HG02943 (cell line): Measurements from ENCODE around the gene DGKE.

Source experiments
- ATAC-seq: cut with Tn5 transposase; IDR thresholded peaks from one replicate; pipeline ENCODE4 v1.9.1; 2021; ENCODE audit warnings: mild to moderate bottlenecking, low read depth, moderate library complexity; ENCODE audit not compliant: unreplicated experiment

The DGKE gene

GRCh38 chr17:56833809-56834379, at the start of gene DGKE, which contains the start of gene C17orf67:
DGKE (plus strand) TSS chr17:56834151; CDS start chr17:56834796, 645 bp downstream.
C17orf67 (minus strand) TSS chr17:56833920; CDS start chr17:56815810, 18,110 bp downstream.
- ATAC-seq = peak; percentile 71

DNA sequence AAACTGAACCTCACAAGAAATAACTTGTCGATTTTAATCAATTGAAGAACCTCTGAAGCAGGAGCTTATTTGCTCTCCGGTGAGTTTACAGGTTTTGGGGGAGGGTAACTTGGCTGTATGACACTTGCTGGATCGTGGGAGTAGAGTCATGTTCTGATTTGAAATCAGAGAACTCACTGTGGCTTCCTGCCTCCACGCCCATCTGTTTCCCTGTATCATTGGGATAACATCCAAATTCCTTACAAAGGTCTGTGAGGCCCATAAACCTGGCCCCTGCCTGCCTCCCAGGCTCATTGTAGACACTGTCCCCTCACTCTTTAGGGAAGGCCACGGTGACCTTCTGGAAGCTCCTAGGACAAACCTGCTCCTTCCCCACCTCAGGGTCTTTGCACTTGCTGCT, 48.5 kb upstream of the DGKE start:
- no peak for ATAC-seq

DNA sequence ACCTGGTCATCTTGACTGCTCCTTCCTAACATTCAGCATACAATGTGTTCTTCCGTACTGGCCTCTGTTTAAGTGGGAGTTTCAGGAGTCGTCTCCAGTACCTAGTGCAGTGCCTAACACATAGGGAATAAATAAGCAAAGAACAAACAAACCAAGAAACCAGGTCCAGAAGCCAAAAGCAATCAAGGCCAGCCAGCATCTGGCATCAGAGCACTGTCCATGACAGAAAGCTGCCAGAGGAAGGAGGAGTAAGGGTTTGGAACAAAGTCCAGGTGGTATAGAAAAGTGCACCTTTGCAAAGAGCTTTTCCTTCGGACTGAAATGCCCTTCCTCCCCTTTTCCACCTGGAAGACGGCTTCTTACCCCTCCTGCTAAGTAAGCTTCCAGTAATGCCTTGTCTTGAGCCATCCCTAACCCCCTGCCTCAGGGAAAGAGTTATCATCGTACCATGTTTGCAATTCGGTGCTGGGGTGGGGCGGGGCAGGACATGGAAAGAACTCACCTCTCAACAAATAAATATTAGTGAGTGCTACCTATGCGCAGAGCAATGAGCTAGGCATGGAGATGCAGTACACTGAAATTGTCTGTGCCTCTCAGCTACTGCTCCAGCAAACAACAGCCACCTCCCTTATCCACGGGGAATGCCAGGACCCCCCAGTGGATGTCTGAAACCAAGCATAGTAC, 47.8 kb upstream of the DGKE start:
- ATAC-seq = no peak

DNA sequence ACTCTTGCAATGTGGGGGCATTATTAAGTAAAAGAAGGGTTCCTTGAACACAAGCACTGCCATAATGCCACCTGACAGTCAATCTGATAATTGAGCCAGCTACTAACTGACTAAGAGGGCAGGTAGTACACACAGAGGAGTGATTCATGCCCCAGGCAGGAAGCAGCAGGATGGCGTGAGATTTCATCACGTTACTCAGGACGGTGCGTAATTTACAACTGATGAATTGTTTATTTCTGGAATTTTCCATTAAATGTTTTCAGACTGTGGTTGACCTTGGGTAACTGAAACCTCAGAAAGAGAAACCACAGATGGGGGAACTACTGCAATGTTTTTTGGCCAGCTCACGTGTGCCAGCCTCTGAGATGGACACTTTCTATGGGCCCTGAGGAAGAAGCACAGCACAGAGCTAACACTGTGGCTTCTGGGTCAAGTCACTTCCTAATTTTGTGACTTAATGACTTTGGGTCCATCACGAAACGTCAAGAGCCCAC, 46.9 kb upstream of the DGKE start:
- peak; percentile 72 for ATAC-seq

GRCh38 chr17:56792267-56792666, 41.7 kb upstream of the DGKE start:
- ATAC-seq = no peak

DNA sequence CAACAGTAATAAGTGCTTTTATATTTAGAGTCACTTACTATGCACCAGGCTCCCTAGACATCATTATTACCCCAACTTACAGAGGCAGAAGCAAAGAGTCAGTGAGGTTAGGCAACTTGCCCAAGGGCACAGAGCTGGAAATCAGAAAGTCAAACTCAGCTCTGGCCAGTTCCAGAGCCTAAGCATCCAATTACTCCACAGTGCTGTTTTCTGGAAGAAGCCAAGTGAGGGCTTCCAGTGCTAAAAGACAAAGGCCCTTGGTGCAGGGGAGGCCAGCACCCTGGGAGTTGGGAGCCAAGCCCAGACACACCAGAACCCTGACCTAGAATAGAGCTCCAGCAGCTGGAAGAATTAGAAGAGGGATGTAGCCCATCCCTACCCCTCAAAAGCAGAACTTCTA, 40.4 kb upstream of the DGKE start:
- no peak for ATAC-seq

DNA sequence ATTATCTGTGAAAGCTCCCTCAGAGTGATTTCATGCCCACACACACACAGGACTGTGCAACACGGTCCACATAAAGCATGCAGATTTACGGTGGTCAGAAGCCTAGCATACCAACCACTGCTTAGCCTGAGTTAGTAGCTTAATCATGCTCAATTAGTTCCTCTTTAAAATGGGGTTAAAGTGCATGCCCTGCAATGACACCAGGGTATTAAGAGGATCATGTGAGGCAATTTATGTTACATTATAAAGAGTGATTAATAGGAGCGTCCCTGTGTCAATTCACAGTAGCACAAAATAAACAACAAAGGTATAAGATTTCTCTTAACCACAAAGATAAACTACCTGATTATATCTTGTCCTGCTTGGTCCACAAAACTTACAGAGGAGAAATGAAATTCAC, 40.0 kb upstream of the DGKE start:
- no peak for ATAC-seq

- no peak for ATAC-seq
Measured at GRCh38 chr17:56795221-56795865, 38.6 kb upstream of the DGKE start.

- ATAC-seq = no peak
Measured at GRCh38 chr17:56796536-56796935, 37.4 kb upstream of the DGKE start.

GRCh38 chr17:56798916-56799315, 35.0 kb upstream of the DGKE start:
- no peak for ATAC-seq

GRCh38 chr17:56801459-56802178, 32.3 kb upstream of the DGKE start:
- no peak for ATAC-seq

DNA sequence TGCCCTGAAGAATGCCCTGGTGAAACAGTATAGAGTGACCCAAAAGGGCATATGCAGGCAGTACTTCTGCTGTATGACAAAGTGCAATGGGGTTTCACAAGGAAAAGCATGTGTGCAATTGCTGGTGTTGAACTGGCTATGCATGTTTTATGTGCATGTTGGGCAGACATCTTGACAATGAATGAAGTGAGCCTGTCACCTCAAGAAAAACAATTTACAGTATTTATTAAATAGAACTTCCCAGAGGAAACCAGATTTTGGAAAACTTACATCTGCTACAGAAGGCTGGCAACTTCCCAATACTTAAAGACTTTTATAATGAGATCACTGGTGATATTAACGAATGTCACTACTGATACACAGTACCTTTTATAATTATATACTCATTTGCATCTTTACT, 30.9 kb upstream of the DGKE start:
- ATAC-seq = no peak

- no peak for ATAC-seq
Measured at GRCh38 chr17:56804454-56804853, 29.5 kb upstream of the DGKE start.

DNA sequence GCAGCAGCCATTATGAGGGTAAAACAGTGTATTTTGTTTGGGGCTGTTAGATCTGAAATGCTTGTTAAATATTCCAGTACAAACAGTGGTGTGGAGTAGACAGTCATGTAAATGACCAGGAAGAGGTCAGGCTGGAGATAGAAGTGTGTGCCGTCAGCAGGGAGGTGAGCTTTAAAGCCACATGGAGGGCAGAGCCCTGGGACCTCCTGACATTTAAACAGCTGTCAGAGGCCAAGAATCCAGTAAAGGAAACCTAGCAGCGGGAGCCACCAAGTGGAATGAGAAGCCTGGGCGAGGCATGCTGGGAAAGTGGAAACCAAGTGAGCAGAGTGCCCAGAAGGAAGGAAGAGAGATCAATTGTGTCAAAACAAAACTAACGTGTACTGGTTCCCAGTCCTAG, 27.0 kb upstream of the DGKE start:
- no peak for ATAC-seq

GRCh38 chr17:56807723-56808122, 26.2 kb upstream of the DGKE start:
- ATAC-seq = no peak

GRCh38 chr17:56808503-56808902, 25.4 kb upstream of the DGKE start:
- no peak for ATAC-seq

DNA sequence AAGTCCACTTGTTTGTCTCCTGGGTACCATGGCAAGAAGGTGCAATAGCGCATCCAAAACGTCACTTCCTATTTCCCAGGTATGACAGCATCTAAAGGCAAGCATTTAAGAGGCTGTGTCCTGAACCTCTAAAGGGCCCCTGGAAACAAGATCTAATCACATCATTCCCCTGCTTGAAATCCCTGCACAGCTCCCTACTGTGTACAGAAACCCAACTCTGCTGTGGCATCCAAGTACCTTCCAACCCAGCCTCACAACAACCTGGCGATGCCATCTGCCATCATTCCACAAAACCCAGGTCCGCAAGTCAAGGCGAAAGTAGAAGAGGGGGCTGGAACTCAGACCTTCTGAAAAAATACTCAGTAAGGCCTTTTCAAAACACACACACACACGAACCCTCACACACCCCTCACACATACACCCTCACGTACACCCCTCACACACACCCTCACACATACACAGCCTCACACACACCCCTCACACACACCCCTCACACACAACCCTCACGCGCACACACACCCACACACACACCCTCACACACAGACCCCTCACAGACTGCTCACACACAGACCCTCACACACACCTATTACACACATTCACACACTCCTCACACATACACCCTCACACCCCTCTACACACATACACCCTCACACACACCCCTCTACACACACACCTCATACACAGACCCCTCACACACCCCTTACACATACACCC, 24.7 kb upstream of the DGKE start:
- ATAC-seq = no peak

DNA sequence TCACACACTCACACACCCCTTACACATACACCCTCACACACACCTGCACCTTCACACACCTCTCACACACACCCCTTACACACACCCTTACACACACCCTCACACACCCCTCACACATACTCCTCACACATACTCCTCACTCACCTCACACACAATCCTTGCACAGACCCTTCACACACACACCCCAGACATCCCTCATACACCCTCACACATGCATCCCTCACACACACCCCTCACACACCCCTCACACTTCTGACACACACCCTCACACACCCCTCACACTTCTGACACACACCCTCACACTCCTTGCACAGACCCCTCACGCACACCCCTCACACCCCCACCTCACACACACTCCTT, 24.2 kb upstream of the DGKE start:
- no peak for ATAC-seq

GRCh38 chr17:56810343-56810742, 23.6 kb upstream of the DGKE start:
- ATAC-seq = no peak

GRCh38 chr17:56810891-56811775, 22.8 kb upstream of the DGKE start:
- ATAC-seq = no peak
